IMR-90 (cell line): ENCODE results near the gene FRMD4B. TPM values are rescaled to one million over a fixed set of nuclear protein-coding genes. Genes with fewer than 3 reads are reported as not detected.

Source experiments
- ATAC-seq: fragments of 200-7000 bp; cut with Tn5 transposase; 2 replicates; pipeline ENCODE4 v1.9.1; 2020; ENCODE audit warnings: low read depth, mild to moderate bottlenecking, moderate library complexity
- BruUV-seq: library from RNA; stranded (reverse); fragments of 400-500 nt; replicated peaks from 2 replicates; lab custom pipeline; 2021; lab: Mats Ljungman, UMichigan
- CTCF ChIA-PET: fragments of 300-600 bp; formaldehyde crosslinking; extraction: SDS; loops from one replicate; lab custom pipeline; 2021; ENCODE audit warnings: antibody characterized with exemption; lab: Yijun Ruan, JAX
- POLR2A ChIA-PET: fragments of 300-600 bp; sonication (Branson Sonifier 250); formaldehyde crosslinking; loops from one replicate; lab custom pipeline; 2022; ENCODE audit warnings: antibody characterized with exemption; ENCODE audit not compliant: unreplicated experiment; lab: Charles Lee
- DNase-seq: peaks from one replicate; pipeline ENCODE4 v3.0.0; 2013
- H2AFZ ChIP-seq: replicated peaks from 2 replicates; pipeline ENCODE3; 2013; ENCODE audit warnings: low read length, mild to moderate bottlenecking; ENCODE audit not compliant: poor library complexity
- H2AK5ac ChIP-seq: 2 replicates; pipeline ENCODE4 v1.6.1; 2013; ENCODE audit warnings: low read depth, low read length, inconsistent platforms
- H2AK9ac ChIP-seq: replicated peaks from 2 replicates; pipeline ENCODE3; 2013; ENCODE audit warnings: mild to moderate bottlenecking, low read depth, low read length, moderate library complexity; ENCODE audit not compliant: poor library complexity
- H2BK120ac ChIP-seq: 2 replicates; pipeline ENCODE4 v1.6.1; 2013; ENCODE audit warnings: low read depth, low read length, inconsistent platforms
- H2BK15ac ChIP-seq: 3 replicates; pipeline ENCODE4 v1.6.1; 2013; ENCODE audit warnings: low read depth, low read length, inconsistent platforms
- H2BK20ac ChIP-seq: 2 replicates; pipeline ENCODE4 v1.6.1; 2013; ENCODE audit warnings: low read depth, mild to moderate bottlenecking, inconsistent platforms, low read length, moderate library complexity
- H2BK5ac ChIP-seq: 2 replicates; pipeline ENCODE4 v1.6.1; 2013; ENCODE audit warnings: mild to moderate bottlenecking, low read depth, low read length, inconsistent platforms; ENCODE audit not compliant: poor library complexity, severe bottlenecking
- H3K14ac ChIP-seq: replicated peaks from 2 replicates; pipeline ENCODE4 v1.6.1; 2013; ENCODE audit warnings: low read depth, low read length, inconsistent platforms
- H3K18ac ChIP-seq: 2 replicates; pipeline ENCODE4 v1.6.1; 2013; ENCODE audit warnings: low read depth, low read length, control low read depth
- H3K23ac ChIP-seq: 2 replicates; pipeline ENCODE4 v1.6.1; 2013; ENCODE audit warnings: low read depth, low read length, inconsistent platforms
- H3K27ac ChIP-seq: 2 replicates; pipeline ENCODE4 v1.5.1; 2013; ENCODE audit warnings: mild to moderate bottlenecking, control low read depth, low read length; ENCODE audit not compliant: insufficient read depth
- H3K27me3 ChIP-seq: 2 replicates; pipeline ENCODE4 v1.6.1; 2013; ENCODE audit warnings: low read length; ENCODE audit not compliant: control insufficient read depth, insufficient read depth
- H3K36me3 ChIP-seq: 2 replicates; pipeline ENCODE4 v1.6.1; 2013; ENCODE audit warnings: low read length, mixed read lengths; ENCODE audit not compliant: control insufficient read depth, insufficient read depth
- H3K4ac ChIP-seq: 2 replicates; pipeline ENCODE4 v1.6.1; 2013; ENCODE audit warnings: low read depth, low read length, inconsistent platforms
- H3K4me1 ChIP-seq: 2 replicates; pipeline ENCODE4 v1.6.1; 2013; ENCODE audit warnings: low read length, mixed read lengths; ENCODE audit not compliant: control insufficient read depth, insufficient read depth
- H3K4me2 ChIP-seq: 2 replicates; pipeline ENCODE4 v1.6.1; 2013; ENCODE audit warnings: low read depth, mild to moderate bottlenecking, control low read depth, low read length, moderate library complexity
- H3K4me3 ChIP-seq: 2 replicates; pipeline ENCODE4 v1.5.1; 2013; ENCODE audit warnings: low read depth, mild to moderate bottlenecking, control low read depth, low read length, moderate library complexity; ENCODE audit not compliant: insufficient read depth
- H3K56ac ChIP-seq: 2 replicates; pipeline ENCODE4 v1.6.1; 2013; ENCODE audit warnings: low read length, inconsistent platforms; ENCODE audit not compliant: insufficient read depth; ENCODE audit errors: extremely low read depth
- H3K79me1 ChIP-seq, 2 experiments: 2 replicates each; pipeline ENCODE4 v1.6.1; 2013; ENCODE audit warnings: low read length in 2 of 2, inconsistent platforms in 1 of 2, low read depth in 1 of 2
- H3K9ac ChIP-seq: 2 replicates; pipeline ENCODE4 v1.6.1; 2013; ENCODE audit warnings: low read depth, low read length, control low read depth
- H3K9me1 ChIP-seq: 2 replicates; pipeline ENCODE4 v1.6.1; 2013; ENCODE audit warnings: low read length, inconsistent platforms; ENCODE audit not compliant: insufficient read depth
- H3K9me3 ChIP-seq: 2 replicates; pipeline ENCODE4 v1.6.1; 2013; ENCODE audit warnings: low read length; ENCODE audit not compliant: control insufficient read depth, insufficient read depth
- H4K20me1 ChIP-seq: 2 replicates; pipeline ENCODE4 v1.6.1; 2013; ENCODE audit warnings: low read length, inconsistent platforms; ENCODE audit not compliant: insufficient read depth
- H4K5ac ChIP-seq: 2 replicates; pipeline ENCODE4 v1.6.1; 2013; ENCODE audit warnings: mild to moderate bottlenecking, low read depth, low read length, control low read depth
- H4K8ac ChIP-seq, 2 experiments: 2 replicates each; pipeline ENCODE4 v1.6.1; 2013; ENCODE audit warnings: low read depth in 2 of 2, low read length in 2 of 2, control low read depth in 1 of 2, inconsistent platforms in 1 of 2
- H4K91ac ChIP-seq: 2 replicates; pipeline ENCODE4 v1.6.1; 2013; ENCODE audit warnings: low read depth, low read length, inconsistent platforms; ENCODE audit not compliant: insufficient read depth
- BHLHE40 ChIP-seq: fragments of 150-350 bp; IDR thresholded peaks from 2 replicates; pipeline ENCODE4 v1.6.1; 2016; ENCODE audit warnings: mild to moderate bottlenecking, low read depth, low read length
- CEBPB ChIP-seq: IDR thresholded peaks from 2 replicates; pipeline ENCODE4 v1.6.1; 2012; ENCODE audit warnings: low read depth, low read length, improper control_type of control experiment
- CHD1 ChIP-seq: IDR thresholded peaks from 2 replicates; pipeline ENCODE4 v1.6.1; 2012; ENCODE audit warnings: low read depth, low read length, improper control_type of control experiment
- FOS ChIP-seq: fragments of 150-350 bp; IDR thresholded peaks from 2 replicates; pipeline ENCODE4 v1.6.1; 2016; ENCODE audit warnings: low read depth, low read length
- MAFK ChIP-seq: IDR thresholded peaks from 2 replicates; pipeline ENCODE4 v1.6.1; 2012; ENCODE audit warnings: low read depth, low read length, improper control_type of control experiment
- MAZ ChIP-seq: IDR thresholded peaks from 2 replicates; pipeline ENCODE4 v1.6.1; 2012; ENCODE audit warnings: low read depth, mild to moderate bottlenecking, low read length, improper control_type of control experiment, moderate library complexity, borderline replicate concordance
- MXI1 ChIP-seq: IDR thresholded peaks from 2 replicates; pipeline ENCODE4 v1.6.1; 2012; ENCODE audit warnings: low read depth, mild to moderate bottlenecking, low read length, moderate library complexity, borderline replicate concordance
- NFE2L2 ChIP-seq: fragments of 150-350 bp; IDR thresholded peaks from 2 replicates; pipeline ENCODE4 v1.6.1; 2016; ENCODE audit warnings: low read depth, mild to moderate bottlenecking, low read length
- POLR2A ChIP-seq: IDR thresholded peaks from 2 replicates; pipeline ENCODE4 v1.6.1; 2012; ENCODE audit warnings: mild to moderate bottlenecking, low read depth, low read length
- RAD21 ChIP-seq: IDR thresholded peaks from 2 replicates; pipeline ENCODE4 v1.6.1; 2012; ENCODE audit warnings: low read length, improper control_type of control experiment
- RCOR1 ChIP-seq: IDR thresholded peaks from 2 replicates; pipeline ENCODE4 v1.6.1; 2012; ENCODE audit warnings: mild to moderate bottlenecking, low read length, improper control_type of control experiment; ENCODE audit not compliant: insufficient replicate concordance
- RFX5 ChIP-seq: IDR thresholded peaks from 2 replicates; pipeline ENCODE4 v1.8.0; 2012; ENCODE audit warnings: low read depth, mild to moderate bottlenecking, low read length, moderate library complexity
- SMC3 ChIP-seq: fragments of 150-350 bp; IDR thresholded peaks from 2 replicates; pipeline ENCODE4 v1.6.1; 2016; ENCODE audit warnings: low read depth, mild to moderate bottlenecking, antibody characterized with exemption, low read length, moderate library complexity
- WGBS, 2 experiments: methylation state at CpG; one replicate each; pipeline versions ENCODE4 v1.1.5 to v1.1.7; 2013; ENCODE audit warnings: missing lambda C conversion rate in 2 of 2; ENCODE audit not compliant: insufficient read length in 1 of 2; ENCODE audit errors: extremely low coverage in 2 of 2; 5-methylcytosine and 5-hydroxymethylcytosine counted together
- dilution Hi-C: fragments of 300-500 bp; cut with HindIII; formaldehyde crosslinking; loops from one replicate; pipeline ENCODE4 v1.14.3; 2018; ENCODE audit warnings: low sequenced_read_pairs; ENCODE audit not compliant: unreplicated experiment
- in situ Hi-C: fragments of 300-500 bp; cut with MboI; formaldehyde crosslinking; loops from 3 replicates; pipeline ENCODE4 v1.14.3; 2019; ENCODE audit warnings: low sequenced_read_pairs, inconsistent platforms, mixed read lengths
- intact Hi-C: fragments of 100-400 bp; cut with micrococcal nuclease; formaldehyde crosslinking; loops from 2 replicates; pipeline ENCODE4 v1.10.0; 2022
- polyA plus RNA-seq, 3 experiments: library from polyadenylated mRNA; depleted of rRNA; stranded (reverse); fragments of >200 nt; gene quantifications; 2 replicates each; pipeline ENCODE4 v1.2.3, GENCODE V29; 2012; ENCODE audit warnings: low replicate concordance in 1 of 3
- total RNA-seq: library from RNA; depleted of rRNA; stranded (reverse); fragments of >200 nt; gene quantifications from 2 replicates; pipeline ENCODE4 v1.2.3, GENCODE V29; 2012
- TF ChIP-seq, protein P1 (sequence below): fragments of 150-350 bp; IDR thresholded peaks from 2 replicates; pipeline ENCODE4 v1.6.1; 2017; ENCODE audit warnings: mild to moderate bottlenecking, antibody characterized with exemption, low read length, low read depth
- TF ChIP-seq, protein P2 (sequence below): fragments of 150-350 bp; IDR thresholded peaks from 2 replicates; pipeline ENCODE4 v1.6.1; 2016; ENCODE audit warnings: low read depth, mild to moderate bottlenecking, low read length, moderate library complexity, borderline replicate concordance
- TF ChIP-seq, protein P3 (sequence below): conservative IDR thresholded peaks from 2 replicates; pipeline ENCODE4 v1.5.1; 2012; ENCODE audit warnings: mild to moderate bottlenecking, low read depth, low read length, improper control_type of control experiment

Gene FRMD4B
- total and polyA plus RNA-seq, 2 of the 4 experiments (the other 2 are of a cell fraction) = 0.14 to 0.36 TPM

DNA sequence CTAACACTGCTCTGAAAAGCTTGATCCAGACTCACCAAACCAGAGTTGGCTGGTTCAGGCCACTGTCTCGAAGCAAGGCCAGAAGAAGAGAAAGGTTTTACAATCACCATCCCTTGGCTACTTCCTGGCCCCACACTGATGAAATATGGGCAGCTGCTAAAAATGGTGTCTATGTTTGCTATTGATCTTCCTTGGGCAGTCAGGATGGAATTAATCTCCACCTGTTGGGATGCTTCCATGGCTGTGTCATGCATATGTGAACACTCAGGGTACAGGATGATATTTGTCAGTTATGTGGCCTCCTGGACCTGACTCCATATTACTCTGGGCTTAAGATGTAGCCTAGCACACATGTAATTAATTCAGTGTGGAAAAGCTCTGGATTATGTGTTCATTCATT, 61.9 kb downstream of the FRMD4B start:
- intact Hi-C loops (no loop called here), in situ Hi-C loops (no loop called here), dilution Hi-C loops (no loop called here)
- Histone ChIP-seq H3K9ac (no peak overlapping the region), H2BK15ac (no peak overlapping the region), H3K27ac (no peak overlapping the region), H3K4me3 (no peak overlapping the region), H3K4ac (no peak overlapping the region), H3K4me2 (no peak overlapping the region), H3K56ac (no peak overlapping the region), H2BK5ac (no peak overlapping the region), H3K79me1 (no peaks in the 10 kb centered on the region), H4K91ac (no peak overlapping the region), H2AK9ac (no peak overlapping the region), H3K27me3 (no peaks in the 10 kb centered on the region), H2AK5ac (no peak overlapping the region), H4K5ac (no peak overlapping the region), H3K9me1 (no peaks in the 10 kb centered on the region), H3K18ac (no peak overlapping the region), H3K9me3 (no peaks in the 10 kb centered on the region), H3K14ac (no peak overlapping the region), H4K8ac (no peak overlapping the region), H2AFZ (no peak overlapping the region), H2BK120ac (no peak overlapping the region), H3K23ac (no peak overlapping the region), H3K4me1 (no peaks in the 10 kb centered on the region), H3K36me3 (no peaks in the 10 kb centered on the region), H2BK20ac (no peak overlapping the region), H4K20me1 (no peaks in the 10 kb centered on the region)
- CTCF ChIA-PET = no interaction called here
- TF ChIP-seq RCOR1 (no peak), CHD1 (no peak), SMC3 (no peak), POLR2A (no peak), RAD21 (no peak), FOS (no peak), BHLHE40 (no peak), CEBPB (no peak), MAZ (no peak), MXI1 (no peak), MAFK (no peak), RFX5 (no peak), NFE2L2 (no peak)
- TF ChIP-seq, protein P1, sequence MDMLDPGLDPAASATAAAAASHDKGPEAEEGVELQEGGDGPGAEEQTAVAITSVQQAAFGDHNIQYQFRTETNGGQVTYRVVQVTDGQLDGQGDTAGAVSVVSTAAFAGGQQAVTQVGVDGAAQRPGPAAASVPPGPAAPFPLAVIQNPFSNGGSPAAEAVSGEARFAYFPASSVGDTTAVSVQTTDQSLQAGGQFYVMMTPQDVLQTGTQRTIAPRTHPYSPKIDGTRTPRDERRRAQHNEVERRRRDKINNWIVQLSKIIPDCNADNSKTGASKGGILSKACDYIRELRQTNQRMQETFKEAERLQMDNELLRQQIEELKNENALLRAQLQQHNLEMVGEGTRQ = no peak
- TF ChIP-seq, protein P2, sequence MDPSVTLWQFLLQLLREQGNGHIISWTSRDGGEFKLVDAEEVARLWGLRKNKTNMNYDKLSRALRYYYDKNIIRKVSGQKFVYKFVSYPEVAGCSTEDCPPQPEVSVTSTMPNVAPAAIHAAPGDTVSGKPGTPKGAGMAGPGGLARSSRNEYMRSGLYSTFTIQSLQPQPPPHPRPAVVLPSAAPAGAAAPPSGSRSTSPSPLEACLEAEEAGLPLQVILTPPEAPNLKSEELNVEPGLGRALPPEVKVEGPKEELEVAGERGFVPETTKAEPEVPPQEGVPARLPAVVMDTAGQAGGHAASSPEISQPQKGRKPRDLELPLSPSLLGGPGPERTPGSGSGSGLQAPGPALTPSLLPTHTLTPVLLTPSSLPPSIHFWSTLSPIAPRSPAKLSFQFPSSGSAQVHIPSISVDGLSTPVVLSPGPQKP = no peak
- TF ChIP-seq, protein P3, sequence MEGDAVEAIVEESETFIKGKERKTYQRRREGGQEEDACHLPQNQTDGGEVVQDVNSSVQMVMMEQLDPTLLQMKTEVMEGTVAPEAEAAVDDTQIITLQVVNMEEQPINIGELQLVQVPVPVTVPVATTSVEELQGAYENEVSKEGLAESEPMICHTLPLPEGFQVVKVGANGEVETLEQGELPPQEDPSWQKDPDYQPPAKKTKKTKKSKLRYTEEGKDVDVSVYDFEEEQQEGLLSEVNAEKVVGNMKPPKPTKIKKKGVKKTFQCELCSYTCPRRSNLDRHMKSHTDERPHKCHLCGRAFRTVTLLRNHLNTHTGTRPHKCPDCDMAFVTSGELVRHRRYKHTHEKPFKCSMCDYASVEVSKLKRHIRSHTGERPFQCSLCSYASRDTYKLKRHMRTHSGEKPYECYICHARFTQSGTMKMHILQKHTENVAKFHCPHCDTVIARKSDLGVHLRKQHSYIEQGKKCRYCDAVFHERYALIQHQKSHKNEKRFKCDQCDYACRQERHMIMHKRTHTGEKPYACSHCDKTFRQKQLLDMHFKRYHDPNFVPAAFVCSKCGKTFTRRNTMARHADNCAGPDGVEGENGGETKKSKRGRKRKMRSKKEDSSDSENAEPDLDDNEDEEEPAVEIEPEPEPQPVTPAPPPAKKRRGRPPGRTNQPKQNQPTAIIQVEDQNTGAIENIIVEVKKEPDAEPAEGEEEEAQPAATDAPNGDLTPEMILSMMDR = no peak
- ATAC-seq (no peak), DNase-seq (no peak)
- POLR2A ChIA-PET = no interaction called here
- no TSS peak for BruUV-seq
- no CpG with 5 or more reads among the region's 1 CpG for WGBS, 2 experiments
